Uterus (tissue), 4 donors: Measurements from ENCODE around the gene MMP17. TPM values are rescaled to one million over a fixed set of nuclear protein-coding genes. Genes with fewer than 3 reads are reported as not detected.

ENCODE experiments used
- DNase-seq, 2 donors: peaks; one replicate each; pipeline ENCODE4 v3.0.0-alpha.2; 2019 to 2020
- H3K27ac ChIP-seq, 2 donors: fragments of 200-600 bp; sonication (generic); 1 replicate in 1 of 2; 2 replicates in 1 of 2; pipeline ENCODE4 v1.5.1; 2016 to 2018
- H3K27me3 ChIP-seq, 2 donors: fragments of 200-600 bp; sonication (generic); one replicate each; pipeline ENCODE4 v1.5.1; 2018 to 2019; ENCODE audit warnings: control low read depth in 1 of 2
- H3K36me3 ChIP-seq, 2 donors: fragments of 200-600 bp; sonication (generic); one replicate each; pipeline ENCODE4 v1.5.1; 2019; ENCODE audit warnings: control low read depth in 1 of 2
- H3K4me1 ChIP-seq, 2 donors: fragments of 200-600 bp; sonication (generic); one replicate each; pipeline ENCODE4 v1.5.1; 2018 to 2019; ENCODE audit warnings: control low read depth in 1 of 2
- H3K4me3 ChIP-seq, 2 donors: fragments of 200-600 bp; sonication (generic); 1 replicate in 1 of 2; 2 replicates in 1 of 2; pipeline ENCODE4 v1.5.1; 2018 to 2019; ENCODE audit warnings: mild to moderate bottlenecking in 1 of 2
- H3K9me3 ChIP-seq, 2 donors: fragments of 200-600 bp; sonication (generic); one replicate each; pipeline ENCODE4 v1.5.1; 2019; ENCODE audit warnings: control low read depth in 1 of 2
- POLR2A ChIP-seq, 2 donors: fragments of 450-650 bp; IDR thresholded peaks; one replicate each; pipeline ENCODE4 v1.6.1; 2016; ENCODE audit warnings: antibody characterized with exemption in 2 of 2, mild to moderate bottlenecking in 1 of 2, moderate library complexity in 1 of 2
- intact Hi-C: fragments of 100-400 bp; cut with DNase I; formaldehyde crosslinking; loops from one replicate; pipeline ENCODE4 v1.15.1; 2023; ENCODE audit warnings: low total_unique reads
- total RNA-seq, 4 donors: library from RNA; depleted of rRNA in 3 of 4; stranded (reverse); fragments of >200 nt in 3 of 4; gene quantifications; one replicate each; pipeline versions ENCODE4 v1.1.0 to v1.2.4, GENCODE V29; 2014 to 2023
- TF ChIP-seq, protein P1 (sequence below), 4 experiments: fragments of 200-600 bp in 2 of 4; fragments of 450-650 bp in 2 of 4; sonication (generic) in 2 of 4; IDR thresholded peaks; one replicate each; pipeline ENCODE4 v1.5.1; 2016 to 2019; ENCODE audit warnings: antibody characterized with exemption in 4 of 4, mild to moderate bottlenecking in 2 of 4, moderate library complexity in 1 of 4
- donor health status: DM: yes; HTN: yes; CAD: no.

Gene MMP17
- total RNA-seq, 4 donors from 2014 or later = 0.26 to 17.4 (median 5.0) TPM

DNA sequence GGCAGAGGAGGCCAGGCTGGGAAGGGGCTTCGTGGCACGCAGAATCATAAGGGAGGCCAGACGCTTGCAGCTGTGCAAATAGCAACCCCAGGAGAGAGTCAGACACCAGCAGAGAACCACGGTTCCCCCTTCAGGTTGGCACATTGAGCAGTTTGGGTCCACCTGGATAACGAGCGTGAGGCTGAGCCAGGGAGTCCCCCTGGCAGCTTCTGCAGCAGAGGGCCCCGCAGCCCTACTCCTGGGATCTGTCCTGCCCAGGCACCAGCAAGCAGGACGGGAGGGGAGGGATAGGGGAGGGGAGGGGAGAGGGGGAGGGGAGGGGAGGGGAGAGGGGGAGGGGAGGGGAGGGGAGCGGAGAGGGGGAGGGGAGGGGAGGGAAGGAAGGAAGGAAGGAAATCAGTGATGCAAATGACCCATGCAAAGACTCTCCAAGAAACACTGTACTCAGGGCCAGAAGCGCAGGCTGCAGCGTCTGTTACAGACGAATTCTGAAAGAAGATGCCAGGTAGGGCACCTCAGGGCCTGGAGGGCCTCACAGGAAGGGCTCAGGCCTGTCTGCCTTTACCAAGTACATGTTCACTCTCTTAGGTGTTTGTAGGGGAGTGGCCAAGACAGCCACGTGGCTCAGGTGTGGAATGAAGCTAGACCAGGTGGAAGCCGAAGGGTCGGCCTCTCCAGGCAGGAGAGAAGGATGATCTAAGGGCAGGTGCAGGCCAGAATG is 32.3 kb upstream of the MMP17 start:
- no peak for DNase-seq
- no peak overlapping the region for H3K27ac ChIP-seq
- intact Hi-C loops = no loop called here
- H3K36me3 ChIP-seq = no peaks in the 10 kb centered on the region
- TF ChIP-seq, protein P1, sequence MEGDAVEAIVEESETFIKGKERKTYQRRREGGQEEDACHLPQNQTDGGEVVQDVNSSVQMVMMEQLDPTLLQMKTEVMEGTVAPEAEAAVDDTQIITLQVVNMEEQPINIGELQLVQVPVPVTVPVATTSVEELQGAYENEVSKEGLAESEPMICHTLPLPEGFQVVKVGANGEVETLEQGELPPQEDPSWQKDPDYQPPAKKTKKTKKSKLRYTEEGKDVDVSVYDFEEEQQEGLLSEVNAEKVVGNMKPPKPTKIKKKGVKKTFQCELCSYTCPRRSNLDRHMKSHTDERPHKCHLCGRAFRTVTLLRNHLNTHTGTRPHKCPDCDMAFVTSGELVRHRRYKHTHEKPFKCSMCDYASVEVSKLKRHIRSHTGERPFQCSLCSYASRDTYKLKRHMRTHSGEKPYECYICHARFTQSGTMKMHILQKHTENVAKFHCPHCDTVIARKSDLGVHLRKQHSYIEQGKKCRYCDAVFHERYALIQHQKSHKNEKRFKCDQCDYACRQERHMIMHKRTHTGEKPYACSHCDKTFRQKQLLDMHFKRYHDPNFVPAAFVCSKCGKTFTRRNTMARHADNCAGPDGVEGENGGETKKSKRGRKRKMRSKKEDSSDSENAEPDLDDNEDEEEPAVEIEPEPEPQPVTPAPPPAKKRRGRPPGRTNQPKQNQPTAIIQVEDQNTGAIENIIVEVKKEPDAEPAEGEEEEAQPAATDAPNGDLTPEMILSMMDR (IDR thresholded peaks at IDR 0.05) = no peak
- no peaks in the 10 kb centered on the region for H3K27me3 ChIP-seq
- H3K4me3 ChIP-seq = no peak overlapping the region
- H3K9me3 ChIP-seq = no peaks in the 10 kb centered on the region
- H3K4me1 ChIP-seq = no peaks in the 10 kb centered on the region

DNA sequence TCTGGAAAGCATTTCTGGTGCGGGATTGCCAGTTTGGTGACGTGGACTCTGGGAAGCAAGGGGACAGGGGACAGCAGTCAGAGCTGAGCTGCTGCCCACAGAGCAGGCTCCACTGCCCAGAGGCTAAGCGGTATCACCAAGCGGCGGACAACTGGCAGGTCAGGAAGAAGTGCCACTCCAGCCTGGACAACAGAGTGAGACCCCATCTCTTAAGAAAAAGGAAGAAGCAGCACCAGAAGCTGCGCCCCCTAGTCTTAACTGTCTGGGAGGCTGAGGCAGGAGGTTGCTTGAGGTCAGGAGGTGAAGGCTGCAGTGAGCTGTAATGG is 31.8 kb upstream of the MMP17 start:
- Histone ChIP-seq H3K4me1 (no peaks in the 10 kb centered on the region), H3K27me3 (no peaks in the 10 kb centered on the region), H3K27ac (no peak overlapping the region), H3K9me3 (no peaks in the 10 kb centered on the region), H3K36me3 (no peaks in the 10 kb centered on the region), H3K4me3 (no peak overlapping the region)
- intact Hi-C loops = no loop called here
- DNase-seq = no peak
- no peak for TF ChIP-seq POLR2A (IDR thresholded peaks at IDR 0.05)
- TF ChIP-seq, protein P1 (IDR thresholded peaks at IDR 0.05) = no peak

DNA sequence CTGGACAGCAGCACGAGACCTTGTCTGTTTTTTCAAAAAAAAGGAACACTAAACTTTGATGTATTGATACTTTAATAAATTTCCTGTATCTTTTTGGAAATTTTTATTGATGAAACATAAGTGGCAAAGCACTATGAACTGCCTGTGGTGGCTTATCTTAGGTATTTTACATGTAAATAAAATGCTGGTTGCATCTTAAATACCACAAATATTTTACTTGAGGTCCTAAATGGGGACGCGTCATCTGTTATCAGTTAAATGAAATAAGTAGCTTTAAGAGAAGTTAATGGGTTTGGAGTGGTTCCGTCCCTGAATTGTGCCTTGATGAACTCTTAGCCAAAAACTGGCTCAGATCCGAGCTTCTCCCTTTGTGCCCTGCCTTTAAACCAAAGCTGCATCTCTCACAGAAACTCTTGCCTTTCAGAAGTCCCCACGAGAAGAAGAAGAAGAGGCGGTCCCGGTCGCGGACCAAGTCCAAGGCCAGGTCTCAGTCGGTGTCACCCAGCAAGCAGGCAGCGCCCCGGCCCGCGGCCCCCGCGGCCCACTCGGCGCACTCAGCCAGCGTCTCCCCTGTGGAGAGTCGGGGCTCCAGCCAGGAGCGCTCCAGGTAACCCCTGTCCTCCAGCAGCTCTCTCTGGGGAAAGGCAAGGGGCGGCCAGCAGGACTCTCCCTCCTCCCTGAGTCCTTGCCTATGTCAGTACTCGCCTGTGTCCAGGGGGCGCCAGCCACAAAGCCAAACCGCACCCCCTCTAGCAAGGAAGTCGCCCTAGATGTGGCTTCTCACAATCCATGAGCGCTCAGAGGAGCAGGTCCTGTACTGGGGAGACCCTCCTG is 31.2 kb upstream of the MMP17 start:
- intact Hi-C loops = no loop called here

DNA sequence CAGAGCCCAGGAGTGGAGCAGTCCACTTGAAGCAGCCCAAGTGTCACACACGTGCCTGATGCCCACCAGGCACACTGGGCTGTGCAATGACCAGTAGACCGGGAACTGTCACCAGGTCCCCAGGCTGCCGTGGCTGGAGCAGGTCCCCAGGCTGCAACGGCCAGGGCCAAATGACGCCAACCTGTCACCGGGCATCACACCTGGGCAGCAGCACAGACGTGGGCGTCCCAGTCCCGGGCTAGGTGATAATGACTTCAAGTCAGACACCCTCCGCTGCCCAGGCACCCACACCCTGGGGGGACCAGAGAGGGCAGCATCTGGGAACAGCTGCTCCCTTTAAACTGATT is 30.6 kb upstream of the MMP17 start:
- Histone ChIP-seq H3K4me3 (no peak overlapping the region), H3K4me1 (no peaks in the 10 kb centered on the region), H3K36me3 (no peaks in the 10 kb centered on the region), H3K9me3 (no peaks in the 10 kb centered on the region), H3K27me3 (no peaks in the 10 kb centered on the region), H3K27ac (no peak overlapping the region)
- intact Hi-C loops = no loop called here
- TF ChIP-seq POLR2A (IDR thresholded peaks at IDR 0.05) = no peak
- no peak for DNase-seq

More for the DNA sequence above, 31.2 kb upstream of the MMP17 start:
- TF ChIP-seq POLR2A (IDR thresholded peaks at IDR 0.05) = no peak
- TF ChIP-seq, protein P1 (IDR thresholded peaks at IDR 0.05) = no peak
- H3K4me1 ChIP-seq = no peaks in the 10 kb centered on the region
- H3K4me3 ChIP-seq = no peak overlapping the region
- H3K27me3 ChIP-seq = no peaks in the 10 kb centered on the region
- no peak overlapping the region for H3K27ac ChIP-seq
- no peaks in the 10 kb centered on the region for H3K36me3 ChIP-seq
- H3K9me3 ChIP-seq = no peaks in the 10 kb centered on the region
- DNase-seq = no peak

DNA sequence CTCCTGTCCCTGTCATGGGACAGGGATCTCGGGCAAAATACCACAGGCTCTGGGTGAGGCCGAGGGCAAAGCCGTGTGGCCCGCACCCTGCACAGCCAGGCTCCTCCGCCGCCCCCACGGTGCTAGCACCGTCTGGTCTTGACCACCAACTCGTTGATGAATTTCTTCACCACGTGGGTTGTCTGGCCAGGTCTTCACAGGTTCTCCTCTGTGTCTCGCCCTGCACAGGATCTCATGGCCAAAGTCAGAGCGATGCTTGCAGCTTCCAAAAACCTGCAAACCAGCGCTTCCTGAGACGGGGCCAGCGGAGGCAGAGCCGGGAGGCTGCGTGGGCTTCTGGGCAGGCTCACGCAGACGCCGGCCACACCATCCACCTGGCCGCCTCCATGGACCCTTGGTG is 29.0 kb upstream of the MMP17 start:
- Histone ChIP-seq H3K4me1 (no peaks in the 10 kb centered on the region), H3K27ac (no peak overlapping the region), H3K4me3 (no peak overlapping the region), H3K27me3 (no peaks in the 10 kb centered on the region), H3K9me3 (no peaks in the 10 kb centered on the region), H3K36me3 (no peaks in the 10 kb centered on the region)
- DNase-seq = no peak
- no peak for TF ChIP-seq POLR2A (IDR thresholded peaks at IDR 0.05)
- TF ChIP-seq, protein P1 (IDR thresholded peaks at IDR 0.05) = no peak
- intact Hi-C loops = no loop called here
